ENCODE results near the gene ATRN. TPM values are rescaled to one million over a fixed set of nuclear protein-coding genes. Genes with fewer than 3 reads are reported as not detected.

ATRN gene
- polyA plus RNA-seq, 1 donor (not counting 4 experiments of a cell fraction or from before 2014, with no cell fraction given), result 49.9 TPM

DNA sequence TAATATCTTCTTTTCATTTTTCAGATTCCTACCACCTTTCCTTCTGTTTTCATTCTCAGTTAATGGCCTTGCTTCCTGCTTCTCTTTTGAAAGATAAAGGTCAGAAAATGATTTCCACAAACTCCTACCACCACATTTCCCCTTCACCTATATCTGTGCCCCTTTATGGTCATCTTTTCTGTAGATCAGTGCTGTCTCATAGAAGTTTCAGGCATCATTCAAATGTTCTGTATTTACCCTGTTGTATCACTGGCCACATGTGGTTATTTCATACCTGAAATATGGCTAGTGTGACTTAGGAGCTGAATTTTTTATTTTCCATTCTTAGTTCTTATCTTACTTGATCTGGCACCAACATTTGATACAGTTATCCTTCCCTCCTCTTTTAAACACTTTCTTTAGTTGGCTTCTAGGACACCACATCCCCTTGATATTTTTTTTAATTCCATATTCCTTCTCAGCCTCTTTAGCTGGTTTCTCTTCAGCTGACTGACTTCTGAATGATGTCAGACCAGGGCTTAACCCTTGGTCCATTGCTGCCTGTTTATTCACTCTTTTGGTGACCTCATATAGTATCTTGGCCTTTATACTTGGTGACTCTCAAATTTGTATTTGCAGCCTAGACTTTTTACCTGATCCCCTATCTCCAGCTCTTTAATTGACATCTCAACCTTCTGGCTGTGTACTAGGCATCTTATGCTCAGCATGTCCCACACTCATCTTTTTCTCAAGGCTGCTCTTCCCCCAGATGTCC lies 81.0 kb downstream of the ATRN start:
- no peak for FAIRE-seq
- H3K9me1 ChIP-seq (ENCODE audit: control insufficient read depth, extremely low read depth, insufficient read depth, low read length), result no peaks in the 10 kb centered on the region
- H3K27ac ChIP-seq (ENCODE audit: control insufficient read depth, insufficient read depth, low read length), result no peak overlapping the region
- no peak overlapping the region for H3K9ac ChIP-seq (ENCODE audit: control insufficient read depth, extremely low read depth, insufficient read depth, low read length)
- no peak overlapping the region for H3K4me3 ChIP-seq (ENCODE audit: control insufficient read depth in 2 of 3, extremely low read depth in 1 of 3, insufficient read depth in 2 of 3, low read depth in 1 of 3, low read length in 3 of 3)
- H3K9me3 ChIP-seq (ENCODE audit: control insufficient read depth, low read depth, low read length), result no peaks in the 10 kb centered on the region
- no peak overlapping the region for H2AFZ ChIP-seq (ENCODE audit: control insufficient read depth, low read length)
- peaks cover 0 to 12% of the 10 kb centered on the region in 2 experiments for H3K36me3 ChIP-seq (ENCODE audit: control insufficient read depth in 2 of 2, extremely low read depth in 1 of 2, insufficient read depth in 2 of 2, low read length in 2 of 2)
- DNase-seq (ENCODE audit: low read depth, low spot score), result no peak
- no peak overlapping the region for H3K4me2 ChIP-seq (ENCODE audit: control insufficient read depth, extremely low read depth, insufficient read depth, low read depth, low read length)
- H4K20me1 ChIP-seq (ENCODE audit: control insufficient read depth, extremely low read depth, insufficient read depth, low read length), result no peaks in the 10 kb centered on the region
- no peaks in the 10 kb centered on the region for H3K4me1 ChIP-seq (ENCODE audit: control insufficient read depth, extremely low read depth, insufficient read depth, low read length)
- H3K79me2 ChIP-seq (ENCODE audit: control insufficient read depth, insufficient read depth, low read length), result no peaks in the 10 kb centered on the region
- TF ChIP-seq, protein P1, sequence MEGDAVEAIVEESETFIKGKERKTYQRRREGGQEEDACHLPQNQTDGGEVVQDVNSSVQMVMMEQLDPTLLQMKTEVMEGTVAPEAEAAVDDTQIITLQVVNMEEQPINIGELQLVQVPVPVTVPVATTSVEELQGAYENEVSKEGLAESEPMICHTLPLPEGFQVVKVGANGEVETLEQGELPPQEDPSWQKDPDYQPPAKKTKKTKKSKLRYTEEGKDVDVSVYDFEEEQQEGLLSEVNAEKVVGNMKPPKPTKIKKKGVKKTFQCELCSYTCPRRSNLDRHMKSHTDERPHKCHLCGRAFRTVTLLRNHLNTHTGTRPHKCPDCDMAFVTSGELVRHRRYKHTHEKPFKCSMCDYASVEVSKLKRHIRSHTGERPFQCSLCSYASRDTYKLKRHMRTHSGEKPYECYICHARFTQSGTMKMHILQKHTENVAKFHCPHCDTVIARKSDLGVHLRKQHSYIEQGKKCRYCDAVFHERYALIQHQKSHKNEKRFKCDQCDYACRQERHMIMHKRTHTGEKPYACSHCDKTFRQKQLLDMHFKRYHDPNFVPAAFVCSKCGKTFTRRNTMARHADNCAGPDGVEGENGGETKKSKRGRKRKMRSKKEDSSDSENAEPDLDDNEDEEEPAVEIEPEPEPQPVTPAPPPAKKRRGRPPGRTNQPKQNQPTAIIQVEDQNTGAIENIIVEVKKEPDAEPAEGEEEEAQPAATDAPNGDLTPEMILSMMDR (optimal IDR thresholded peaks at IDR 0.05 in 1 of 3, IDR thresholded peaks at IDR 0.05 in 1 of 3, conservative IDR thresholded peaks at IDR 0.05 in 1 of 3; ENCODE audit: extremely low read depth in 1 of 3, insufficient read depth in 2 of 3, low read length in 3 of 3), result no peak
- no peak for TF ChIP-seq EZH2 (IDR thresholded peaks at IDR 0.05; ENCODE audit: low read length)
- dilution Hi-C loops (cut with MboI; ENCODE audit: extremely low pct_ligation_motif_present, low sequenced_read_pairs), result no loop called here
- no peaks in the 10 kb centered on the region for H3K27me3 ChIP-seq (ENCODE audit: control insufficient read depth, extremely low read depth, insufficient read depth, low read length)

DNA sequence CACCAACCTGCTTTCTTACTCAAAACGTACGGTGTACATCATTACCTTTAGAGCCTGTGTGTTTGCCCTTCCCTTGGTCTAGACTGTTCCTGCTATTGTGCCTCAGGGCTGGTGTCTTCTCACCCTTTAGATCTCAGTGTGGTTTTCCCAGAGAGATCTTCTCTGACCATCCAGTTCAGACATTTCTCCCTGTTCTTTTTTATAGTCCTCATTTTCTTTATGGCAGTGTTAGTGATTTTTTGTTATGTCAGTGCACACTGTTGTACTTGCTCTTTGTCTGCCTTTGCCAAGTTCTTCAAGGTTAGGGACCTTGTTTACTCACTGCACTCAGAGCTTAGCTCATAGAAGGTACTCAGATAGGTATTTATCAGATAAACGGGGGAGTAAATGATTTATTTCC lies 82.8 kb downstream of the ATRN start:
- Histone ChIP-seq H3K79me2 (ENCODE audit: control insufficient read depth, insufficient read depth, low read length) (no peaks in the 10 kb centered on the region), H3K27me3 (ENCODE audit: control insufficient read depth, extremely low read depth, insufficient read depth, low read length) (no peaks in the 10 kb centered on the region), H3K36me3 (ENCODE audit: control insufficient read depth in 2 of 2, extremely low read depth in 1 of 2, insufficient read depth in 2 of 2, low read length in 2 of 2) (peaks cover 0 to 12% of the 10 kb centered on the region in 2 experiments), H2AFZ (ENCODE audit: control insufficient read depth, low read length) (no peak overlapping the region), H3K9me3 (ENCODE audit: control insufficient read depth, low read depth, low read length) (no peaks in the 10 kb centered on the region), H3K9me1 (ENCODE audit: control insufficient read depth, extremely low read depth, insufficient read depth, low read length) (no peaks in the 10 kb centered on the region), H3K9ac (ENCODE audit: control insufficient read depth, extremely low read depth, insufficient read depth, low read length) (no peak overlapping the region), H3K27ac (ENCODE audit: control insufficient read depth, insufficient read depth, low read length) (no peak overlapping the region), H3K4me3 (ENCODE audit: control insufficient read depth in 2 of 3, extremely low read depth in 1 of 3, insufficient read depth in 2 of 3, low read depth in 1 of 3, low read length in 3 of 3) (no peak overlapping the region), H3K4me1 (ENCODE audit: control insufficient read depth, extremely low read depth, insufficient read depth, low read length) (no peaks in the 10 kb centered on the region), H3K4me2 (ENCODE audit: control insufficient read depth, extremely low read depth, insufficient read depth, low read depth, low read length) (no peak overlapping the region), H4K20me1 (ENCODE audit: control insufficient read depth, extremely low read depth, insufficient read depth, low read length) (no peaks in the 10 kb centered on the region)
- TF ChIP-seq, protein P1 (optimal IDR thresholded peaks at IDR 0.05 in 1 of 3, IDR thresholded peaks at IDR 0.05 in 1 of 3, conservative IDR thresholded peaks at IDR 0.05 in 1 of 3; ENCODE audit: extremely low read depth in 1 of 3, insufficient read depth in 2 of 3, low read length in 3 of 3), result no peak
- no peak for TF ChIP-seq EZH2 (IDR thresholded peaks at IDR 0.05; ENCODE audit: low read length)
- FAIRE-seq, result no peak
- dilution Hi-C loops (cut with MboI; ENCODE audit: extremely low pct_ligation_motif_present, low sequenced_read_pairs), result no loop called here
- no peak for DNase-seq (ENCODE audit: low read depth, low spot score)

All from keratinocyte (primary cell).